NT2/D1 (cell line): ENCODE results near the gene RYR2.

ENCODE experiments used
- DNase-seq: peaks from one replicate; pipeline ENCODE4 v3.0.0-alpha.2; 2011; ENCODE audit warnings: low read depth, low spot score
- H3K27me3 ChIP-seq: 2 replicates; pipeline ENCODE4 v1.6.0; 2011; ENCODE audit warnings: mild to moderate bottlenecking; ENCODE audit not compliant: insufficient read length, insufficient read depth
- H3K36me3 ChIP-seq: 2 replicates; pipeline ENCODE4 v1.6.1; 2011; ENCODE audit warnings: mild to moderate bottlenecking, low read length, mixed read lengths; ENCODE audit not compliant: insufficient read depth, insufficient read length
- H3K4me1 ChIP-seq: 2 replicates; pipeline ENCODE4 v1.5.1; 2011; ENCODE audit not compliant: insufficient read depth, insufficient read length
- H3K4me3 ChIP-seq: 2 replicates; pipeline ENCODE4 v1.5.1; 2011; ENCODE audit warnings: low read depth; ENCODE audit not compliant: insufficient read length
- H3K9ac ChIP-seq: 2 replicates; pipeline ENCODE4 v1.6.0; 2011; ENCODE audit warnings: low read depth; ENCODE audit not compliant: insufficient read length
- H3K9me3 ChIP-seq: 2 replicates; pipeline ENCODE4 v1.5.1; 2011; ENCODE audit warnings: mild to moderate bottlenecking, low read length; ENCODE audit not compliant: insufficient read depth
- SUZ12 ChIP-seq: IDR thresholded peaks from 2 replicates; pipeline ENCODE4 v1.6.1; 2011; ENCODE audit not compliant: insufficient read length, insufficient read depth; ENCODE audit errors: extremely low read depth
- YY1 ChIP-seq: IDR thresholded peaks from 2 replicates; pipeline ENCODE4 v1.6.1; 2011; ENCODE audit not compliant: insufficient read length, insufficient read depth
- ZNF274 ChIP-seq: IDR thresholded peaks from 2 replicates; pipeline ENCODE4 v1.6.1; 2011; ENCODE audit warnings: mild to moderate bottlenecking, low read depth, low read length

Gene RYR2

GRCh38 chr1:237383791-237384190 lies 341.8 kb downstream of the RYR2 start:
- Histone ChIP-seq H3K27me3 (no peaks in the 10 kb centered on the region), H3K36me3 (no peaks in the 10 kb centered on the region), H3K4me3 (no peak overlapping the region), H3K9ac (no peak overlapping the region), H3K9me3 (no peaks in the 10 kb centered on the region), H3K4me1 (no peaks in the 10 kb centered on the region)
- TF ChIP-seq SUZ12 (no peak), YY1 (no peak), ZNF274 (no peak)
- no peak for DNase-seq

GRCh38 chr1:237384213-237384612 lies 342.2 kb downstream of the RYR2 start:
- H3K27me3 ChIP-seq = no peaks in the 10 kb centered on the region
- H3K9me3 ChIP-seq = no peaks in the 10 kb centered on the region
- TF ChIP-seq SUZ12 (no peak), YY1 (no peak)
- no peak for DNase-seq
- no peak overlapping the region for H3K4me3 ChIP-seq
- H3K9ac ChIP-seq = no peak overlapping the region
- H3K36me3 ChIP-seq = no peaks in the 10 kb centered on the region
- no peaks in the 10 kb centered on the region for H3K4me1 ChIP-seq

DNA sequence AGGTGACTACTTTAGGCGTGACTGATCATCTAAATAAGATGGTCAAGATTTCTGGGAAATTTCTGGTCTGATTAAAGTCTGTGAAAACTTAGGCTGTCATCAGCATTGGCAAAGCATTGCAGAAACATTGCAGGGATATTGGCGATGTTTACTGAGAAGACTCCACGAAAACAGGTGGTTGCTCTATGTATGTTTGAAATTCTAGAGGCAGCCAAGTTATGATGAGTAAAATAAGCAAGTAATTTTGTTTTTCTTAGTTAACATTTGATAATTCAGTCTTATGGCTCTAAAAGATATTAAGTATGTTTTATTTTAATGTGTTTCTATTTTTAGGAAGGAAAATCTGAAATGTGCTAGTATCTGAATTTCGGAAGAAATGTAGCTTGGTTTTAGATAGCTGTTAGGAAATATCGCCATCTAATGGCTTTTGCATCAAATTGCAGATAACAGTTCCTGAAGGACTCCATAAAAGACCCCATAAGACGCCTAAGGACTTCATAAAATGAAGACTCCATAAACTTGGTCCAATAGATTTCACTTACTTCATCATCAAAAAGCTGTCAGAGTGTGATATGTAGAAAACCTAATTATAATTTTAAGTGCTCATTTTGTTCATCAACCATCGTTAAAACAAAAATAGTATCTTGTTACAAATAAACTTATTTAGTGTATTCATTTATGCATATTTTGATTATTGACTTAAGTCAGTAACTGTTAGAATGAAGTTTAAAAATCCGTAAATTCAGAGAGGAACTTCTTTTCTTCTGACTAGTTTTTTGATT lies 344.6 kb downstream of the RYR2 start:
- H3K9ac ChIP-seq = no peak overlapping the region
- H3K9me3 ChIP-seq = no peaks in the 10 kb centered on the region
- H3K36me3 ChIP-seq = no peaks in the 10 kb centered on the region
- H3K27me3 ChIP-seq = no peaks in the 10 kb centered on the region
- H3K4me3 ChIP-seq = no peak overlapping the region
- no peaks in the 10 kb centered on the region for H3K4me1 ChIP-seq
- no peak for TF ChIP-seq SUZ12
- TF ChIP-seq ZNF274 = no peak
- no peak for TF ChIP-seq YY1
- peak; percentile 30 for DNase-seq

DNA sequence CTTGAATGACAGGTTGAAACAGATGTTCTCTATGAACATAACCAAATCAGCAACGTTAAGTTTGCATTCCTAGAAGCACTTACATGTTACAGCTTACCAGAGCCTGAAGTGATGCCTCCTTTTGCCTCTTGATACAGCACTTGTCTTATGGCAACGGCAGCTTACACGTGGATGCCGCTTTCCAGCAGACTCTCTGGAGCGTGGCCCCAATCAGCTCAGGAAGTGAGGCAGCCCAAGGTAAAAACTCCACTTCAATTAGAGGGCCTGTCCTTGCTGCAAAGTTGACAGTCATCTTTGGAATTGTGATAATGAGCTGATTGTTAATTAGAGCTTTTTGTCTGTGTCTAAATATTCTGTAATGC lies 345.1 kb downstream of the RYR2 start:
- no peaks in the 10 kb centered on the region for H3K9me3 ChIP-seq
- H3K4me1 ChIP-seq = no peaks in the 10 kb centered on the region
- H3K9ac ChIP-seq = no peak overlapping the region
- H3K27me3 ChIP-seq = no peaks in the 10 kb centered on the region
- no peak for DNase-seq
- H3K36me3 ChIP-seq = no peaks in the 10 kb centered on the region
- TF ChIP-seq ZNF274 = no peak
- TF ChIP-seq YY1 = no peak
- TF ChIP-seq SUZ12 = no peak
- H3K4me3 ChIP-seq = no peak overlapping the region

- Histone ChIP-seq H3K9me3 (no peaks in the 10 kb centered on the region), H3K9ac (no peak overlapping the region), H3K27me3 (no peaks in the 10 kb centered on the region), H3K36me3 (no peaks in the 10 kb centered on the region), H3K4me3 (no peak overlapping the region), H3K4me1 (peaks cover 5% of the 10 kb centered on the region)
- no peak for TF ChIP-seq SUZ12
- no peak for DNase-seq
Observed at GRCh38 chr1:237390823-237391222, 348.8 kb downstream of the RYR2 start.

GRCh38 chr1:237393632-237394031 lies 351.6 kb downstream of the RYR2 start:
- Histone ChIP-seq H3K4me1 (peaks cover 5% of the 10 kb centered on the region), H3K4me3 (no peak overlapping the region), H3K9ac (no peak overlapping the region), H3K27me3 (no peaks in the 10 kb centered on the region), H3K9me3 (peaks cover 8% of the 10 kb centered on the region), H3K36me3 (no peaks in the 10 kb centered on the region)
- TF ChIP-seq SUZ12 (no peak), YY1 (no peak), ZNF274 (no peak)
- DNase-seq = no peak

GRCh38 chr1:237394281-237394680 lies 352.3 kb downstream of the RYR2 start:
- peaks cover 5% of the 10 kb centered on the region for H3K4me1 ChIP-seq
- peaks cover 14% of the 10 kb centered on the region for H3K9me3 ChIP-seq
- no peak for DNase-seq
- H3K9ac ChIP-seq = no peak overlapping the region
- no peak for TF ChIP-seq SUZ12
- no peak for TF ChIP-seq YY1
- no peak for TF ChIP-seq ZNF274
- H3K4me3 ChIP-seq = no peak overlapping the region
- no peaks in the 10 kb centered on the region for H3K27me3 ChIP-seq
- no peaks in the 10 kb centered on the region for H3K36me3 ChIP-seq

- peaks cover 5% of the 10 kb centered on the region for H3K4me1 ChIP-seq
- TF ChIP-seq YY1 (no peak), SUZ12 (no peak), ZNF274 (no peak)
- peak; percentile 33 for DNase-seq
- no peak overlapping the region for H3K4me3 ChIP-seq
- no peak overlapping the region for H3K9ac ChIP-seq
- H3K27me3 ChIP-seq = no peaks in the 10 kb centered on the region
- no peaks in the 10 kb centered on the region for H3K36me3 ChIP-seq
- peaks cover 27% of the 10 kb centered on the region for H3K9me3 ChIP-seq
Observed at GRCh38 chr1:237396426-237396825, 354.4 kb downstream of the RYR2 start.
